Keratinocyte (primary cell): ENCODE measurements around the gene RCAN2.

ENCODE experiments used
- EZH2 ChIP-seq: IDR thresholded peaks from one replicate; pipeline ENCODE4 v1.6.1; 2012; ENCODE audit warnings: inconsistent platforms, mild to moderate bottlenecking, low read length, moderate library complexity
- TF ChIP-seq, protein P1 (sequence below), 3 experiments: IDR thresholded peaks in 1 of 3; conservative IDR thresholded peaks in 1 of 3; optimal IDR thresholded peaks in 1 of 3; 2 replicates in 2 of 3; 3 replicates in 1 of 3; pipeline versions ENCODE3 to v1.5.1; 2011; ENCODE audit warnings: low read length in 3 of 3, mild to moderate bottlenecking in 3 of 3, moderate library complexity in 2 of 3, control low read depth in 1 of 3, inconsistent platforms in 1 of 3; ENCODE audit not compliant: insufficient read depth in 2 of 3; ENCODE audit errors: extremely low read depth in 1 of 3

DNA sequence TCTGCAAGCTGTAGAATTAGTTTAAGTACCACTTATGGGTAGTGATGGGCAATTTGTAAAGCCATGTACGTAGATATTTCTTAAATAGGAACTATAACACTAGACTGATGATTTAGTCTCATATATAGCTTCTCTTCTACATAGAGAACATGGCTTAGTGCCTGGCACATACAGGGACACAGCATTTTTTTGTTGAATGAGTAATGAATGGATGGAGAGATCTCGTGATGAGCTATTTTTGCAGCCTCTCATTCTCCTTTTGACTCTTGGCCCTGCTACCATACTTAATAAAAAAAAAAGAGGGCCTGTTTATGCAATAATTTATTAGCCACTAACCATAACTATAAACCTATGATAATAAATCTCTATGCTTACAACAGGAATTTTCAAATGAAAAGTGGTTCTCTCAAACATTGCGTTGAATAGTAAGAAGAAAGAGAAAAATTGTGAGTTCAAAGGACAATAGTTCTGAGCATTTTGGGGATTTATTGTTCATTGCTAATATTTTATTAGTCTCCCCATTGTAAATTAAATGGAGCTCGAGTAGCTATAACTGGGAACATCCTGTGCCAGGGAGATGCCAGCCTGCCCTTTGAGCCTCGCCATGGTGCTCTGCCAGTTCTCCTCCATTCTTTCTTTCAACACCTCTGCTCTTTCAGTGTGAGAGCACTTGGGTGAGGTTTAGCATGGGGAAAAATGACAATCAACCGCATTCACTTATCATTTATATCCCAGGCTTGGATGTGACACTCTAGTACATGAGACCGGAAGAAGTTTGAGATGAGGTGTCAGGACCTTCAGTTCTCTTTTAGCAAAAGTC is 14.7 kb upstream of the RCAN2 start:
- TF ChIP-seq, protein P1, sequence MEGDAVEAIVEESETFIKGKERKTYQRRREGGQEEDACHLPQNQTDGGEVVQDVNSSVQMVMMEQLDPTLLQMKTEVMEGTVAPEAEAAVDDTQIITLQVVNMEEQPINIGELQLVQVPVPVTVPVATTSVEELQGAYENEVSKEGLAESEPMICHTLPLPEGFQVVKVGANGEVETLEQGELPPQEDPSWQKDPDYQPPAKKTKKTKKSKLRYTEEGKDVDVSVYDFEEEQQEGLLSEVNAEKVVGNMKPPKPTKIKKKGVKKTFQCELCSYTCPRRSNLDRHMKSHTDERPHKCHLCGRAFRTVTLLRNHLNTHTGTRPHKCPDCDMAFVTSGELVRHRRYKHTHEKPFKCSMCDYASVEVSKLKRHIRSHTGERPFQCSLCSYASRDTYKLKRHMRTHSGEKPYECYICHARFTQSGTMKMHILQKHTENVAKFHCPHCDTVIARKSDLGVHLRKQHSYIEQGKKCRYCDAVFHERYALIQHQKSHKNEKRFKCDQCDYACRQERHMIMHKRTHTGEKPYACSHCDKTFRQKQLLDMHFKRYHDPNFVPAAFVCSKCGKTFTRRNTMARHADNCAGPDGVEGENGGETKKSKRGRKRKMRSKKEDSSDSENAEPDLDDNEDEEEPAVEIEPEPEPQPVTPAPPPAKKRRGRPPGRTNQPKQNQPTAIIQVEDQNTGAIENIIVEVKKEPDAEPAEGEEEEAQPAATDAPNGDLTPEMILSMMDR (optimal IDR thresholded peaks at IDR 0.05 in 1 of 3, IDR thresholded peaks at IDR 0.05 in 1 of 3, conservative IDR thresholded peaks at IDR 0.05 in 1 of 3; ENCODE audit: extremely low read depth in 1 of 3, insufficient read depth in 2 of 3, low read length in 3 of 3), result no peak
- TF ChIP-seq EZH2, result no peak
